Fibroblast of lung (primary cell): Measurements from ENCODE around the gene SUGT1.

Source experiments
- EZH2 ChIP-seq: IDR thresholded peaks from 2 replicates; pipeline ENCODE4 v1.5.1; 2012; ENCODE audit warnings: low read length, control low read depth, mild to moderate bottlenecking; ENCODE audit errors: missing control alignments
- TF ChIP-seq, protein P1 (sequence below), 2 donors: IDR thresholded peaks in 1 of 2; conservative IDR thresholded peaks in 1 of 2; 1 replicate in 1 of 2; 2 replicates in 1 of 2; pipeline ENCODE4 v1.5.1; 2011 to 2012; ENCODE audit warnings: low read length in 2 of 2, control low read depth in 1 of 2, inconsistent platforms in 1 of 2, low read depth in 1 of 2, mild to moderate bottlenecking in 1 of 2

DNA sequence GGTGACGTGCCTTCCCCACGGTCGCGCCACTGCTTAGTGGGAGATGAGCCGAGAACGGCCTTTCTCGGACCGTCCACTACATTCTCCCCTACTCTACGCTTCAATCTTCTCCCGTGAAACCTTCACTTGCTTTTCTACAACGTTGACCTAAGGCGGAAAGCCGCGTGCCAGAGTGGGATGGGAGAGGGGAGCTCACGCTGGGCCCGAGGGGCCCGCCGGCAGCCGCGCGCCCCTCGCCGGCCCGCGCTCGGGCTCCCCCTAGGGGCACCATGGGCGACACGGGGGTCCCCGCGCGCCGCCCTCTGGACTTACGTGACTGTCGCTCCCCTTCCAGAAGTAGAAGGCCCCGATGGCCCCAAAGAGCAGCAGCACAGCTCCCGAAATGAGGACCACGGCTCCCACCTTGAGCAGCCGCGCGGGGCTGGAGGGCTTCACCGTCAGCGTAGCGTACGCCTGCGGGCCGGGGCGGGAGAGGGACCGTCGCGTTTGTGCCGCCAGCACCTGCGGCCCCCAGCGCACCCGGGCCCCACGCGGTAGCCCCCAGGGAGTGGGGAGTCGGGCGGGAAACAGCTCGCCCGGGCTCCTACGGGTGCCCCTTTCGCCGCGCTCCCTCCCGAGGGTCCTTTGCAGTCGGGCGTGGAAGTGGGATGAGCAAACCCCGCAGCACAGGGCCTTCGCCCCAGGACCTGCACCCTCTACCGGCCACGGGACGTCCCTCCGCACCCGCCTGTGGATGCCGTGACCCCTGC is 86.3 kb downstream of the SUGT1 start:
- TF ChIP-seq, protein P1, sequence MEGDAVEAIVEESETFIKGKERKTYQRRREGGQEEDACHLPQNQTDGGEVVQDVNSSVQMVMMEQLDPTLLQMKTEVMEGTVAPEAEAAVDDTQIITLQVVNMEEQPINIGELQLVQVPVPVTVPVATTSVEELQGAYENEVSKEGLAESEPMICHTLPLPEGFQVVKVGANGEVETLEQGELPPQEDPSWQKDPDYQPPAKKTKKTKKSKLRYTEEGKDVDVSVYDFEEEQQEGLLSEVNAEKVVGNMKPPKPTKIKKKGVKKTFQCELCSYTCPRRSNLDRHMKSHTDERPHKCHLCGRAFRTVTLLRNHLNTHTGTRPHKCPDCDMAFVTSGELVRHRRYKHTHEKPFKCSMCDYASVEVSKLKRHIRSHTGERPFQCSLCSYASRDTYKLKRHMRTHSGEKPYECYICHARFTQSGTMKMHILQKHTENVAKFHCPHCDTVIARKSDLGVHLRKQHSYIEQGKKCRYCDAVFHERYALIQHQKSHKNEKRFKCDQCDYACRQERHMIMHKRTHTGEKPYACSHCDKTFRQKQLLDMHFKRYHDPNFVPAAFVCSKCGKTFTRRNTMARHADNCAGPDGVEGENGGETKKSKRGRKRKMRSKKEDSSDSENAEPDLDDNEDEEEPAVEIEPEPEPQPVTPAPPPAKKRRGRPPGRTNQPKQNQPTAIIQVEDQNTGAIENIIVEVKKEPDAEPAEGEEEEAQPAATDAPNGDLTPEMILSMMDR (conservative IDR thresholded peaks at IDR 0.05 in 1 of 2, IDR thresholded peaks at IDR 0.05 in 1 of 2; ENCODE audit: low read depth in 1 of 2, low read length in 2 of 2) = peak; percentile 22 to 33
- TF ChIP-seq EZH2 = peak; percentile 59
